Nephron progenitor cell (in vitro differentiated cells): Measurements from ENCODE around the gene CSHL1.
"Not testable (repeated sequence)": the region's sequence is repeated elsewhere in the genome, so short reads cannot be mapped to it uniquely, and the experiment has no call there.

Source experiments
- DNase-seq: peaks from one replicate; pipeline ENCODE4 v3.0.0; 2021
- H3K27ac Mint-ChIP-seq: 2 replicates; pipeline ENCODE4 v1.8.0; 2021; ENCODE audit warnings: mild to moderate bottlenecking, moderate library complexity, mixed read lengths
- H3K27me3 Mint-ChIP-seq: 2 replicates; pipeline ENCODE4 v1.8.0; 2021; ENCODE audit warnings: mild to moderate bottlenecking, low read depth, mixed read lengths; ENCODE audit not compliant: poor library complexity
- H3K36me3 Mint-ChIP-seq: 2 replicates; pipeline ENCODE4 v1.8.0; 2021; ENCODE audit warnings: low read depth, mixed read lengths
- H3K4me1 Mint-ChIP-seq: 2 replicates; pipeline ENCODE4 v1.8.0; 2021; ENCODE audit warnings: mixed read lengths
- H3K4me3 Mint-ChIP-seq: 2 replicates; pipeline ENCODE4 v1.8.0; 2021; ENCODE audit warnings: mild to moderate bottlenecking, moderate library complexity, mixed read lengths
- H3K9me3 Mint-ChIP-seq: 2 replicates; pipeline ENCODE4 v1.8.0; 2021; ENCODE audit warnings: mild to moderate bottlenecking, moderate library complexity, mixed read lengths
- TF ChIP-seq, protein P1 (sequence below): fragments of 200-600 bp; sonication (generic); IDR thresholded peaks from 2 replicates; pipeline ENCODE4 v1.5.0; 2021; ENCODE audit warnings: antibody characterized with exemption

Gene CSHL1

DNA sequence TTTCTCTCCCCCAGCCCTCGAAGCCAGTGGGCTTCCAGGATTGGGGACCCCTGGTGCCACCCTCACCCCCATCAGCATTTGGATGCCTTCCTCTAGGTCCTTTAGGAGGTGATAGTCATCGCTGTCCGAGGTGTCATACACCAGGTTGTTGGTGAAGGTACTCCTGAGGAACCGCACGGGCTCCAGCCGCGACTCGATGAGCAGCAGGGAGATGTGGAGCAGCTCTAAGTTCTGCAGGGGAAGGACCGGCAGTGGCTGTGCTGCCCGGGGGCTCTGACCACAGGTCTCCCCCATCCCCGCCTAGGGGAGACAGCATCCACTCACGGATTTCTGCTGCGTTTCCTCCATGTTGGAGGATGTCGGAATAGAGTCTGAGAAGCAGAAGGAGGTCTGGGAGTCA, 962 bp downstream of the CSHL1 start:
- Mint-ChIP-seq H3K4me1 (peaks cover 5% of the 10 kb centered on the region), H3K27me3 (peaks cover 50% of the 10 kb centered on the region), H3K9me3 (no peaks in the 10 kb centered on the region)

DNA sequence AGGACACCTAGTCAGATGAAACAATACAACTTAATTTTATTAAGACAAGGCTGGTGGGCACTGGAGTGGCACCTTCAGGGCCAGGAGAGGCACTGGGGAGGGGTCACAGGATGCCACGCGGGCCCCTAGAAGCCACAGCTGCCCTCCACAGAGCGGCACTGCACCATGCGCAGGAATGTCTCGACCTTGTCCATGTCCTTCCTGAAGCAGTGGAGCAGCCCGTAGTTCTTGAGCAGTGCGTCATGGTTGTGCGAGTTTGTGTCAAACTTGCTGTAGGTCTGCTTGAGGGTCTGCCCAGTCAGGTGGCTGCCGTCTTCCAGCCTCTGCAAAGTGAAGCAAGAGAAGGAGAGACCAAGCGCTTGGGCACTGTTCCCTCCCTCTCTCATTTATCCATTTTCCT, 1.5 kb downstream of the CSHL1 start:
- not testable (repeated sequence) for H3K36me3 Mint-ChIP-seq, DNase-seq, H3K9me3 Mint-ChIP-seq, H3K4me3 Mint-ChIP-seq, H3K27ac Mint-ChIP-seq, H3K4me1 Mint-ChIP-seq
- peaks cover 46% of the 10 kb centered on the region for H3K27me3 Mint-ChIP-seq

More for the DNA sequence above, 962 bp downstream of the CSHL1 start:
- Mint-ChIP-seq H3K36me3 (no peaks in the 10 kb centered on the region), H3K27ac (no peak overlapping the region), H3K4me3 (no peak overlapping the region)
- DNase-seq = no peak
- TF ChIP-seq, protein P1, sequence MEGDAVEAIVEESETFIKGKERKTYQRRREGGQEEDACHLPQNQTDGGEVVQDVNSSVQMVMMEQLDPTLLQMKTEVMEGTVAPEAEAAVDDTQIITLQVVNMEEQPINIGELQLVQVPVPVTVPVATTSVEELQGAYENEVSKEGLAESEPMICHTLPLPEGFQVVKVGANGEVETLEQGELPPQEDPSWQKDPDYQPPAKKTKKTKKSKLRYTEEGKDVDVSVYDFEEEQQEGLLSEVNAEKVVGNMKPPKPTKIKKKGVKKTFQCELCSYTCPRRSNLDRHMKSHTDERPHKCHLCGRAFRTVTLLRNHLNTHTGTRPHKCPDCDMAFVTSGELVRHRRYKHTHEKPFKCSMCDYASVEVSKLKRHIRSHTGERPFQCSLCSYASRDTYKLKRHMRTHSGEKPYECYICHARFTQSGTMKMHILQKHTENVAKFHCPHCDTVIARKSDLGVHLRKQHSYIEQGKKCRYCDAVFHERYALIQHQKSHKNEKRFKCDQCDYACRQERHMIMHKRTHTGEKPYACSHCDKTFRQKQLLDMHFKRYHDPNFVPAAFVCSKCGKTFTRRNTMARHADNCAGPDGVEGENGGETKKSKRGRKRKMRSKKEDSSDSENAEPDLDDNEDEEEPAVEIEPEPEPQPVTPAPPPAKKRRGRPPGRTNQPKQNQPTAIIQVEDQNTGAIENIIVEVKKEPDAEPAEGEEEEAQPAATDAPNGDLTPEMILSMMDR = no peak

DNA sequence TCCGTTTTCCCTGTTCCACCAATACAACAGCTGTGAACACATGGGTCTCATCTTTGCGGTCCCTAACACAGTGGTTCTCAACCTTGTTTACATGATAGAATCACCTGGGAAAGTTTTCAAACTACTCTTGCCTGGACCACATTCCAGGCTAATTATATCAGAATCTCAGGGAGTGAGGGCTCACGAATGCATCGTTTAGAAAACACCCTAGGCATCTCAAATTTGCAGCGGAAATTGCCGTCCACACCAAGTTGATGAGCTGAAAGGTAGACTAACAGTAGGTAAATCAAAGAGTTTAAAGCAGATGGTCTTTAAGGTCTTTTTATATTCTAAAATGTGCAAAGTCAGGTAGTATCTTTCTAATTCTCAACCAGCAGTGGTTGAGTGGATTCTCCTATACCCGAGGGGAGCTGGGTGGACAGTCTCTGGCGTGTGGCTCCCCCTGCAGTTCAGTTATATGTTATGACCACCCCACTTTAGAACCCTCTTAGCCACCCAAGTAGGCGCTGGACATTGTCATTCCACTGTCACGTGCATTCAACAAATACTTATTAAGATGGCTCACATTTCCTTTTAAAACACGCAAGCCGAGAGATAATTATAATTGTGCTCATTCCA, 3.8 kb downstream of the CSHL1 start:
- H3K4me3 Mint-ChIP-seq, H3K4me1 Mint-ChIP-seq, H3K36me3 Mint-ChIP-seq, DNase-seq, H3K27ac Mint-ChIP-seq, H3K9me3 Mint-ChIP-seq: not testable (repeated sequence)
- TF ChIP-seq, protein P1 = peak; percentile 43
- H3K27me3 Mint-ChIP-seq = peaks cover 44% of the 10 kb centered on the region

DNA sequence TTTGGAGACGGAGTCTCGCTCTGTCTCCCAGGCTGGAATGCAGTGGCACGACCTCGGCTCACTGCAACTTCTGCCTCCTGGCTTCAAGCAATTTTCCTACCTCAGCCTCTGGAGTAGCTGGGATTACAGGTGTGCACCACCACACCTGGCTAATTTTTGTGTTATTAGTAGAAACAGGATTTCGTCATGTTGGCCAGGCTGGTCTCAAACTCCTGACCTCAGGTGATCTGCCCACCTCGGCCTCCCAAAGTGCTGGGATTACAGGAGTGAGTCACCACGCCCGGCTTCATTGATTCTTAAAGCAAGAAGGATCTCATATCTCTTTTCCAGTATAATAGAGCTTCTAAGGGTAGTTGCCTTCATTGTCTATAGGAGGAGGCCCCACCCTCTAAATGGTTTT, 6.3 kb downstream of the CSHL1 start:
- not testable (repeated sequence) for H3K27ac Mint-ChIP-seq, H3K9me3 Mint-ChIP-seq, H3K36me3 Mint-ChIP-seq, H3K4me3 Mint-ChIP-seq, DNase-seq, H3K4me1 Mint-ChIP-seq
- H3K27me3 Mint-ChIP-seq = peaks cover 40% of the 10 kb centered on the region

DNA sequence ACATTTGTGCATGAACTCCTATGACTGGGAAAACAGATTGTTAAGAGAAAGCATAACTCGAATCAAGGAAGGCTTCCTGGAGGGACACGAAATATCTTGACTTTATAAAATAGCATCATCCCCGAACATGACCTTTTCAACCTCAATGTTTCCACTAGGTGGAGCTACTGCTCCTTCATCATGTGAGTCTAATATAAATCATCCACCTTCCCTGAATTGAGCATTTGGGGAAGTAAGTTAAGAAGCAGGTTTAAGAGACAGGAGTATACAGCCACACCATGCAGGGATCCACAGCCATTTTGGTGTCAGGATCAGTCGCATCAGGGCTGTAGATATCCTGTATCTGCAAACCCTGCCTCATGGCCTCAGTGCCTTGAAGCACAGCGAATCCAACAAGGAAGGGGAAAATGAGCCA, 7.3 kb downstream of the CSHL1 start:
- not testable (repeated sequence) for DNase-seq, H3K27ac Mint-ChIP-seq, H3K36me3 Mint-ChIP-seq

DNA sequence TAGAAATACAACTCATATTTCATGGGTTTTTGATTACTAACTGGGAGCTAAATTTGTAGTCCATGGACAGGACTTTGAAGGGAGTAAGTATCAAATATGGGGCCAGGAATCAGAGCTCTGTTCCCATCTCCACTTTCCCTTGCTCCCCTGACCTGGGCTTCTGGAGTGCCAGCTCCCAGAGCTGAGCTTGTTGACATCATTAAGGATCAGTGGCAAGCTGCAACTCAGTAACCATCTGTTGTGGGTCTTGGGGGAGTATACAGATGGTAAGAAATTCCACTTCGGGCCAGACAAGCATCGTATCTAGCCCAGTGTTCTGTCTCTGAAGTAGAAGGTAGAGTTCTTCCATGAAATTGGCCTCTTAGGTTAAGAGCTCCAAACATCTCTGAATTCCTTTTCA, 9.1 kb downstream of the CSHL1 start:
- not testable (repeated sequence) for H3K4me3 Mint-ChIP-seq, DNase-seq, H3K27ac Mint-ChIP-seq, H3K4me1 Mint-ChIP-seq, H3K9me3 Mint-ChIP-seq, H3K36me3 Mint-ChIP-seq
- peaks cover 46% of the 10 kb centered on the region for H3K27me3 Mint-ChIP-seq

More for the DNA sequence above, 7.3 kb downstream of the CSHL1 start:
- peaks cover 38% of the 10 kb centered on the region for H3K27me3 Mint-ChIP-seq
- TF ChIP-seq, protein P1 = peak; percentile 47
- not testable (repeated sequence) for H3K4me1 Mint-ChIP-seq, H3K9me3 Mint-ChIP-seq, H3K4me3 Mint-ChIP-seq

DNA sequence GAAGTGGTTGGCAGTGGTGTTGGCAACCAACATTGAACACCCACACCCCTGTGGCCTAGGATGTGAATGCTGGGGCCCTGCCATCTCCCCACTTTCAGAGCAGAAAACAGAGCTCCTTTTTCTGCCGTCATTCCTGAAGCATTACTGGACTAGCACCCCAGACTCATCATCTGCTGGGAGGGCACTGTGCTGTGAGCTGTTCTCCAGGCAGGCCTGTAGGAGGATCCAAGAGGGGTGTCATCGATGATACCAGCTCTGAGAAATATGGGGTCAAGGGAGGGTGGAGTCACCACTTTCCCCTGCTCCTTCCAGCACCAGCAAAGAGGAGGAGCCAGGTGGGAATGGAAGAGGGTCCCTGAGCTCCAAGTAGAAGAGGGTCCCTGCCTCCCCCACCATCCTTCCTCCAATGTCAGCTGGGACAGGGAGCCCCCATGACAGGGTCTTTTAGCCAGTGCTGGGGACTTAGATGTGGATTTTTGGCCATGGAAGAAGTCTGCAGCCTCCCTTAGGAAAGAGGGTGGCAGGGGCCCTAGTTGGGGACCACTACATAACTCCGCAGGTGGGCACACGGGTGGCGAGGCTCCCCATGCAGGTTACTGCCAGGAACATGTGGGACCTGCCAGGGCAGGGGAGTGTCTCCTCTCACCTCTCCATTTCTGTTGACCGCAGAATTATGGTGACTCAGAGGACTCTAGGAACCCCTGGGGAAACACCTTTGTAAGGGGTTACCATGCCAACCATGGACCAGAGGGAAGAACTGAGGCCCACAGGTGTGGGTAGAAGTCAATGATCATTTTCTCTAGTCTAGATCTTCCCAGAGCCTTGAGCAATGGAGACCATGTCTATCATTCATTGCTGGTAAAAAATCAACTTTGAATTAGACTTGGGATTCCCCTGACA, 11.9 kb downstream of the CSHL1 start:
- DNase-seq, H3K4me1 Mint-ChIP-seq, H3K36me3 Mint-ChIP-seq, H3K4me3 Mint-ChIP-seq, H3K9me3 Mint-ChIP-seq, H3K27ac Mint-ChIP-seq: not testable (repeated sequence)
- H3K27me3 Mint-ChIP-seq = peaks cover 50% of the 10 kb centered on the region

DNA sequence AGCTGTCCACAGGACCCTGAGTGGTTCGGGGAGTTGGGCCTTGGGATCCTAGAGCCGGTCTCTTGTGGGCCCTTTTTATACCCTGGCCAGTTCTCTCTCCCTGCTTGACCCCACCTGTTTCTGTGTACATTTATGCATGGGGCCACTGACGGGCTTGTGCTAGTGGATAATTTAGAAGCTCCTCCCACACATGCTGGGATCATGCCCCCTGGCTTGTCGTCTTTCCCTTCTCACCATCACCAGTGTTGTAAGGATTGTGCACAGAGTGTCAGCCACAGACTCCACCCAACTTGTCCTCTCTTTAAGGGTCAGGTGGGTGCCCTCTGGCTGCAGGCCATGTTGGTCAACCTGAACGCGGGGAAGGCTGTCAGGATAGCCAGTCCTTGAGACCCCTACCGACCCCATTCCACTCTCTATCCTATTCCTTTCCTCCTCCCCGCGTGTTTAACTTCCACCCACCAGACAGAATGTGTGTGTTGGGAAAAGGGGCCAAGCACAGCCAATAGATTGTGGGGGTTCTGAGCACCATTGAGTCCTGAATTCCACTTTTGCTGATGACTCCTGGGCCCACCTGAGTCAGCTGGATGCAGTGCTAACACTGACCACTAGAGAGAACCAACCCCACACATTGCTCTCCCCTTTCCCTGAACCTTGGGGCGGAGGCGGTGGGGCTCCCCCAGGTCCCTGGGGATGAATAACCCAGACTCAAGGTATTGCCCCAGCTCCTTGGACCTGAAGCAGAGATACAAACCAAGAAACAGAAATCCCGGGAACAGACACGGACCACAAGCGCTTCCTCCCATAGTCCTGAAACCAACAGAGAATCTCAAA, 14.3 kb downstream of the CSHL1 start, which contains the start of gene CSH1:
Gene CSH1 (minus strand): TSS at position 51 of the 831 bp plus-strand sequence. CDS start 63 bp downstream, outside the sequence.
- H3K27ac Mint-ChIP-seq, H3K4me3 Mint-ChIP-seq, H3K9me3 Mint-ChIP-seq, DNase-seq, H3K36me3 Mint-ChIP-seq: not testable (repeated sequence)
- Mint-ChIP-seq H3K27me3 (peaks cover 43% of the 10 kb centered on the region), H3K4me1 (peaks cover 10% of the 10 kb centered on the region)

DNA sequence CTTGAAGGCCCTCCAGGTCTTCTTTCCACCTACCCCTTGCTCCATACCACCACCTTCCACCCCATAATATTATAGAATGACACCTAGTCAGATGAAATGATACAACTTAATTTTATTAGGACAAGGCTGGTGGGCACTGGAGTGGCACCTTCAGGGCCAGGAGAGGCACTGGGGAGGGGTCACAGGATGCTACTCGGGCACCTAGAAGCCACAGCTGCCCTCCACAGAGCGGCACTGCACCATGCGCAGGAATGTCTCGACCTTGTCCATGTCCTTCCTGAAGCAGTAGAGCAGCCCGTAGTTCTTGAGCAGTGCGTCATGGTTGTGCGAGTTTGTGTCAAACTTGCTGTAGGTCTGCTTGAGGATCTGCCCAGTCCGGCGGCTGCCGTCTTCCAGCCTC, 16.2 kb downstream of the CSHL1 start:
- H3K36me3 Mint-ChIP-seq, H3K9me3 Mint-ChIP-seq, DNase-seq, H3K27ac Mint-ChIP-seq, H3K4me3 Mint-ChIP-seq: not testable (repeated sequence)
- Mint-ChIP-seq H3K27me3 (peaks cover 29% of the 10 kb centered on the region), H3K4me1 (peaks cover 10% of the 10 kb centered on the region)

DNA sequence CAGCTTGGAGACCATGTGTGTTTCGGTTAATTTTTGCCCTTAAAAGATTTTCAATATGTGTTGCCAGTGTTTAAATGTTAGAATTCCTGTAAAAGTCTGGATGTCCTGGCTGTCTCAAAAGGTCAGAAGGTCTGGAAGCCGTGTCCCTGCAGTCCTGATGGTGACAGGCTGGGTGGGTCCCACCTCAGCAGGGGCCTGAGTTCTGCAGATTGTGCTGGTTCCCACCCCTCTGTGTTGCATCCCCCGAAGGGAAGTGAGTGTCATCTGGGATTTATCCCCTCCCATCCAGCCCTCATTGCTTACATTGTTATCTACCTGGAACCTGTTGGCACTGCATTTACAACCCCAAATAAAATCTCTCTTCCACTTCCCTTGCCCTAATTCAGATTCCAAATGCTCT, 17.0 kb downstream of the CSHL1 start:
- H3K27ac Mint-ChIP-seq, DNase-seq, H3K9me3 Mint-ChIP-seq, H3K4me3 Mint-ChIP-seq, H3K36me3 Mint-ChIP-seq: not testable (repeated sequence)
- Mint-ChIP-seq H3K4me1 (peaks cover 13% of the 10 kb centered on the region), H3K27me3 (peaks cover 24% of the 10 kb centered on the region)
